ENCODE results near the gene TMEM14B. TPM values are rescaled to one million over a fixed set of nuclear protein-coding genes. Genes with fewer than 3 reads are reported as not detected.
A peak's percentile ranks its signal among the peaks of the same experiment; 100 is the strongest.

TMEM14B gene
- total RNA-seq, 2 experiments from 2014 or later, result 103 to 125 TPM

GRCh38 chr6:10756085-10756484 is 8.5 kb downstream of the TMEM14B start:
- ChIA-PET CTCF (ENCODE audit: unreplicated experiment) (no interaction called here), POLR2A (interaction anchor here (0.6 to 1.5 kb wide), 2 partner anchors 8 to 93 kb away, joined by 3 read pairs; partner anchors contain the start of gene TMEM14B)

GRCh38 chr6:10759312-10759839 is 11.8 kb downstream of the TMEM14B start:
- Histone ChIP-seq H4K20me1 (ENCODE audit: insufficient read depth, low read length) (no peaks in the 10 kb centered on the region), H3K9me3 (ENCODE audit: low read length) (no peaks in the 10 kb centered on the region), H2AFZ (ENCODE audit: low read length) (no peak overlapping the region), H3K36me3 (ENCODE audit: insufficient read depth, low read length) (peaks cover 64% of the 10 kb centered on the region), H3K27ac (ENCODE audit: low read depth, low read length, poor library complexity, severe bottlenecking) (no peak overlapping the region), H3K4me3 (ENCODE audit: low read depth, low read length, poor library complexity, severe bottlenecking) (no peak overlapping the region), H3K79me2 (ENCODE audit: insufficient read depth, low read depth, low read length) (no peaks in the 10 kb centered on the region), H3K4me2 (ENCODE audit: low read length) (no peak overlapping the region), H3K4me1 (ENCODE audit: insufficient read depth, low read length, poor library complexity, severe bottlenecking) (no peaks in the 10 kb centered on the region), H3K9me2 (ENCODE audit: insufficient read depth, low read length) (no peaks in the 10 kb centered on the region)
- ChIA-PET POLR2A (interaction anchor here (0.6 kb wide), 1 partner anchor 11 kb away, joined by 3 read pairs; no protein-coding TSS in a partner anchor), CTCF (ENCODE audit: unreplicated experiment) (no interaction called here)
- intact Hi-C loops (cut with micrococcal nuclease; ENCODE audit: unreplicated experiment), result loop anchor here (5.0 kb wide), 1 partner anchor 282 kb away; no protein-coding TSS in a partner anchor
- peak; percentile 81 for TF ChIP-seq CTCF (conservative IDR thresholded peaks at IDR 0.05; ENCODE audit: low read length)
- TF ChIP-seq EZH2phosphoT487 (IDR thresholded peaks at IDR 0.05; ENCODE audit: borderline replicate concordance, low read depth, low read length), result no peak
- BruUV-seq (replicated peaks), result no TSS peak
- peak; percentile 64 for DNase-seq (ENCODE audit: low spot score)

More at GRCh38 chr6:10756085-10756484, 8.5 kb downstream of the TMEM14B start:
- no peaks in the 10 kb centered on the region for H3K79me2 ChIP-seq (ENCODE audit: insufficient read depth, low read depth, low read length)
- no peak overlapping the region for H3K4me2 ChIP-seq (ENCODE audit: low read length)
- no TSS peak for BruUV-seq (replicated peaks)
- no peaks in the 10 kb centered on the region for H3K9me2 ChIP-seq (ENCODE audit: insufficient read depth, low read length)
- intact Hi-C loops (cut with micrococcal nuclease; ENCODE audit: unreplicated experiment), result loop anchor here (5.0 kb wide), 1 partner anchor 279 kb away; no protein-coding TSS in a partner anchor
- TF ChIP-seq EZH2phosphoT487 (IDR thresholded peaks at IDR 0.05; ENCODE audit: borderline replicate concordance, low read depth, low read length) (no peak), CTCF (conservative IDR thresholded peaks at IDR 0.05; ENCODE audit: low read length) (no peak)
- no peak overlapping the region for H2AFZ ChIP-seq (ENCODE audit: low read length)
- no peaks in the 10 kb centered on the region for H3K9me3 ChIP-seq (ENCODE audit: low read length)
- H3K4me3 ChIP-seq (ENCODE audit: low read depth, low read length, poor library complexity, severe bottlenecking), result no peak overlapping the region
- no peaks in the 10 kb centered on the region for H3K4me1 ChIP-seq (ENCODE audit: insufficient read depth, low read length, poor library complexity, severe bottlenecking)
- no peak for DNase-seq (ENCODE audit: low spot score)
- no peaks in the 10 kb centered on the region for H4K20me1 ChIP-seq (ENCODE audit: insufficient read depth, low read length)
- no peak overlapping the region for H3K27ac ChIP-seq (ENCODE audit: low read depth, low read length, poor library complexity, severe bottlenecking)
- peaks cover 86% of the 10 kb centered on the region for H3K36me3 ChIP-seq (ENCODE audit: insufficient read depth, low read length)

GRCh38 chr6:10759884-10760329 is 12.3 kb downstream of the TMEM14B start:
- Histone ChIP-seq H3K9me3 (ENCODE audit: low read length) (no peaks in the 10 kb centered on the region), H3K4me3 (ENCODE audit: low read depth, low read length, poor library complexity, severe bottlenecking) (no peak overlapping the region), H3K36me3 (ENCODE audit: insufficient read depth, low read length) (peaks cover 58% of the 10 kb centered on the region), H2AFZ (ENCODE audit: low read length) (no peak overlapping the region), H4K20me1 (ENCODE audit: insufficient read depth, low read length) (no peaks in the 10 kb centered on the region), H3K9me2 (ENCODE audit: insufficient read depth, low read length) (no peaks in the 10 kb centered on the region), H3K27ac (ENCODE audit: low read depth, low read length, poor library complexity, severe bottlenecking) (no peak overlapping the region), H3K4me2 (ENCODE audit: low read length) (no peak overlapping the region), H3K4me1 (ENCODE audit: insufficient read depth, low read length, poor library complexity, severe bottlenecking) (no peaks in the 10 kb centered on the region), H3K79me2 (ENCODE audit: insufficient read depth, low read depth, low read length) (no peaks in the 10 kb centered on the region)
- intact Hi-C loops (cut with micrococcal nuclease; ENCODE audit: unreplicated experiment), result loop anchor here (5.0 kb wide), 1 partner anchor 283 kb away; no protein-coding TSS in a partner anchor
- ChIA-PET CTCF (ENCODE audit: unreplicated experiment) (no interaction called here), POLR2A (interaction anchor here (0.6 to 0.7 kb wide), 2 partner anchors 11 to 139 kb away, joined by 3 to 4 read pairs; no protein-coding TSS in a partner anchor)
- no peak for DNase-seq (ENCODE audit: low spot score)
- BruUV-seq (replicated peaks), result no TSS peak
- no peak for TF ChIP-seq CTCF (conservative IDR thresholded peaks at IDR 0.05; ENCODE audit: low read length)
- no peak for TF ChIP-seq EZH2phosphoT487 (IDR thresholded peaks at IDR 0.05; ENCODE audit: borderline replicate concordance, low read depth, low read length)
